Measurements from ENCODE around the gene RNF40. TPM values are rescaled to one million over a fixed set of nuclear protein-coding genes. Genes with fewer than 3 reads are reported as not detected.
A peak's percentile ranks its signal among the peaks of the same experiment; 100 is the strongest.

The RNF40 gene
- total and polyA plus RNA-seq, 4 donors: 25.9 to 55.4 (median 34.1) TPM

GRCh38 chr16:30766206-30766932 lies 4.2 kb downstream of the RNF40 start:
- no peak overlapping the region for H3K4me3 ChIP-seq (ENCODE audit: low read depth in 1 of 3, low read length in 3 of 3)
- H3K4me1 ChIP-seq (ENCODE audit: control insufficient read depth in 4 of 4, insufficient read depth in 4 of 4, low read length in 3 of 4): peaks cover 3 to 24% (median 18%) of the 10 kb centered on the region in 4 donors
- no peak for TF ChIP-seq HNF4G (IDR thresholded peaks at IDR 0.05)
- no peak for TF ChIP-seq GABPA (IDR thresholded peaks at IDR 0.05 in 1 of 2, conservative IDR thresholded peaks at IDR 0.05 in 1 of 2)
- TF ChIP-seq JUND (IDR thresholded peaks at IDR 0.05): no peak
- no peak for TF ChIP-seq SP1 (IDR thresholded peaks at IDR 0.05)
- TF ChIP-seq, protein P1, sequence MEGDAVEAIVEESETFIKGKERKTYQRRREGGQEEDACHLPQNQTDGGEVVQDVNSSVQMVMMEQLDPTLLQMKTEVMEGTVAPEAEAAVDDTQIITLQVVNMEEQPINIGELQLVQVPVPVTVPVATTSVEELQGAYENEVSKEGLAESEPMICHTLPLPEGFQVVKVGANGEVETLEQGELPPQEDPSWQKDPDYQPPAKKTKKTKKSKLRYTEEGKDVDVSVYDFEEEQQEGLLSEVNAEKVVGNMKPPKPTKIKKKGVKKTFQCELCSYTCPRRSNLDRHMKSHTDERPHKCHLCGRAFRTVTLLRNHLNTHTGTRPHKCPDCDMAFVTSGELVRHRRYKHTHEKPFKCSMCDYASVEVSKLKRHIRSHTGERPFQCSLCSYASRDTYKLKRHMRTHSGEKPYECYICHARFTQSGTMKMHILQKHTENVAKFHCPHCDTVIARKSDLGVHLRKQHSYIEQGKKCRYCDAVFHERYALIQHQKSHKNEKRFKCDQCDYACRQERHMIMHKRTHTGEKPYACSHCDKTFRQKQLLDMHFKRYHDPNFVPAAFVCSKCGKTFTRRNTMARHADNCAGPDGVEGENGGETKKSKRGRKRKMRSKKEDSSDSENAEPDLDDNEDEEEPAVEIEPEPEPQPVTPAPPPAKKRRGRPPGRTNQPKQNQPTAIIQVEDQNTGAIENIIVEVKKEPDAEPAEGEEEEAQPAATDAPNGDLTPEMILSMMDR (IDR thresholded peaks at IDR 0.05; ENCODE audit: low read depth, low read length, missing input control): no peak
- no peaks in the 10 kb centered on the region for H3K9me3 ChIP-seq (ENCODE audit: control insufficient read depth in 4 of 4, low read length in 3 of 4)
- H3K9ac ChIP-seq (ENCODE audit: low read depth in 1 of 2, low read length in 2 of 2): no peak overlapping the region
- no peaks in the 10 kb centered on the region for H3K27me3 ChIP-seq (ENCODE audit: control insufficient read depth in 4 of 4, insufficient read depth in 4 of 4, low read length in 3 of 4)
- DNase-seq (ENCODE audit: low spot score): peak; percentile 79
- WGBS: 94% methylated on average over 29 of the region's 29 CpGs
- no peak overlapping the region for H3K27ac ChIP-seq (ENCODE audit: low read depth in 1 of 2, low read length in 2 of 2)
- H3K36me3 ChIP-seq (ENCODE audit: control insufficient read depth in 4 of 4, insufficient read depth in 3 of 4, low read depth in 1 of 4, low read length in 3 of 4): peaks cover 35 to 76% (median 61%) of the 10 kb centered on the region in 4 donors

DNA sequence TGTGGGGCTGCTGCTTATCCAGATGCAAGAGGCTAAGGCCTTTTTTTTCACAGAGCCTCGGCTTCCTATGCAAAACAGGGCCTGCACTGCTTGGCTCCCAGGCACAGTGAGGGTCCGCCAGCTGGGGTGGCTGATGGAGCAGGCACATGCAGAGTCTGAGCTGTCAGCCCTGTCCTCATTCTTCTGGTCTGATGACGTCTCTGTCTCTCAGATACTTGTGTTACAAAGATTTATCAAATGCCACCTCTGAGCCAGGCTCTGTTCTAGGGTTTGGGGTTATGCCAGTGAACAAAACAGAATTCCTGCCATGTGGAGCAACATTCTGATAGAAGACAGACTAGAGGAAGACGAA lies 4.8 kb downstream of the RNF40 start:
- H3K27ac ChIP-seq (ENCODE audit: low read depth in 1 of 2, low read length in 2 of 2): no peak overlapping the region
- H3K4me1 ChIP-seq (ENCODE audit: control insufficient read depth in 4 of 4, insufficient read depth in 4 of 4, low read length in 3 of 4): peaks cover 0 to 19% (median 15%) of the 10 kb centered on the region in 4 donors
- no peak for DNase-seq (ENCODE audit: low spot score)
- H3K9ac ChIP-seq (ENCODE audit: low read depth in 1 of 2, low read length in 2 of 2): no peak overlapping the region
- TF ChIP-seq ATF3 (IDR thresholded peaks at IDR 0.05) (no peak), TAF1 (conservative IDR thresholded peaks at IDR 0.05) (no peak), YY1 (IDR thresholded peaks at IDR 0.05) (no peak), NR2F2 (IDR thresholded peaks at IDR 0.05) (no peak), SP1 (IDR thresholded peaks at IDR 0.05) (no peak), HNF4G (IDR thresholded peaks at IDR 0.05) (no peak)
- WGBS: 90% methylated on average over 4 of the region's 4 CpGs
- peaks cover 39 to 81% (median 64%) of the 10 kb centered on the region in 4 donors for H3K36me3 ChIP-seq (ENCODE audit: control insufficient read depth in 4 of 4, insufficient read depth in 3 of 4, low read depth in 1 of 4, low read length in 3 of 4)
- H3K9me3 ChIP-seq (ENCODE audit: control insufficient read depth in 4 of 4, low read length in 3 of 4): no peaks in the 10 kb centered on the region
- no peaks in the 10 kb centered on the region for H3K27me3 ChIP-seq (ENCODE audit: control insufficient read depth in 4 of 4, insufficient read depth in 4 of 4, low read length in 3 of 4)
- no peak overlapping the region for H3K4me3 ChIP-seq (ENCODE audit: low read depth in 1 of 3, low read length in 3 of 3)

- no peak for DNase-seq (ENCODE audit: low spot score)
- Histone ChIP-seq H3K4me1 (ENCODE audit: control insufficient read depth in 4 of 4, insufficient read depth in 4 of 4, low read length in 3 of 4) (peaks cover 0 to 14% (median 10%) of the 10 kb centered on the region in 4 donors), H3K9ac (ENCODE audit: low read depth in 1 of 2, low read length in 2 of 2) (no peak overlapping the region), H3K27ac (ENCODE audit: low read depth in 1 of 2, low read length in 2 of 2) (no peak overlapping the region), H3K27me3 (ENCODE audit: control insufficient read depth in 4 of 4, insufficient read depth in 4 of 4, low read length in 3 of 4) (no peaks in the 10 kb centered on the region), H3K36me3 (ENCODE audit: control insufficient read depth in 4 of 4, insufficient read depth in 3 of 4, low read depth in 1 of 4, low read length in 3 of 4) (peaks cover 44 to 91% (median 74%) of the 10 kb centered on the region in 4 donors), H3K9me3 (ENCODE audit: control insufficient read depth in 4 of 4, low read length in 3 of 4) (no peaks in the 10 kb centered on the region), H3K4me3 (ENCODE audit: low read depth in 1 of 3, low read length in 3 of 3) (no peak overlapping the region)
- 93% methylated on average over 18 of the region's 18 CpGs for WGBS
- TF ChIP-seq NR2F2 (IDR thresholded peaks at IDR 0.05): no peak
- no peak for TF ChIP-seq HNF4A (conservative IDR thresholded peaks at IDR 0.05)
- no peak for TF ChIP-seq HNF4G (IDR thresholded peaks at IDR 0.05)
- TF ChIP-seq YY1 (IDR thresholded peaks at IDR 0.05): no peak
- TF ChIP-seq ATF3 (IDR thresholded peaks at IDR 0.05): no peak
- TF ChIP-seq JUND (IDR thresholded peaks at IDR 0.05): no peak
- no peak for TF ChIP-seq RXRA (IDR thresholded peaks at IDR 0.05)
- TF ChIP-seq, protein P2, sequence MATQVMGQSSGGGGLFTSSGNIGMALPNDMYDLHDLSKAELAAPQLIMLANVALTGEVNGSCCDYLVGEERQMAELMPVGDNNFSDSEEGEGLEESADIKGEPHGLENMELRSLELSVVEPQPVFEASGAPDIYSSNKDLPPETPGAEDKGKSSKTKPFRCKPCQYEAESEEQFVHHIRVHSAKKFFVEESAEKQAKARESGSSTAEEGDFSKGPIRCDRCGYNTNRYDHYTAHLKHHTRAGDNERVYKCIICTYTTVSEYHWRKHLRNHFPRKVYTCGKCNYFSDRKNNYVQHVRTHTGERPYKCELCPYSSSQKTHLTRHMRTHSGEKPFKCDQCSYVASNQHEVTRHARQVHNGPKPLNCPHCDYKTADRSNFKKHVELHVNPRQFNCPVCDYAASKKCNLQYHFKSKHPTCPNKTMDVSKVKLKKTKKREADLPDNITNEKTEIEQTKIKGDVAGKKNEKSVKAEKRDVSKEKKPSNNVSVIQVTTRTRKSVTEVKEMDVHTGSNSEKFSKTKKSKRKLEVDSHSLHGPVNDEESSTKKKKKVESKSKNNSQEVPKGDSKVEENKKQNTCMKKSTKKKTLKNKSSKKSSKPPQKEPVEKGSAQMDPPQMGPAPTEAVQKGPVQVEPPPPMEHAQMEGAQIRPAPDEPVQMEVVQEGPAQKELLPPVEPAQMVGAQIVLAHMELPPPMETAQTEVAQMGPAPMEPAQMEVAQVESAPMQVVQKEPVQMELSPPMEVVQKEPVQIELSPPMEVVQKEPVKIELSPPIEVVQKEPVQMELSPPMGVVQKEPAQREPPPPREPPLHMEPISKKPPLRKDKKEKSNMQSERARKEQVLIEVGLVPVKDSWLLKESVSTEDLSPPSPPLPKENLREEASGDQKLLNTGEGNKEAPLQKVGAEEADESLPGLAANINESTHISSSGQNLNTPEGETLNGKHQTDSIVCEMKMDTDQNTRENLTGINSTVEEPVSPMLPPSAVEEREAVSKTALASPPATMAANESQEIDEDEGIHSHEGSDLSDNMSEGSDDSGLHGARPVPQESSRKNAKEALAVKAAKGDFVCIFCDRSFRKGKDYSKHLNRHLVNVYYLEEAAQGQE (IDR thresholded peaks at IDR 0.05): no peak
- no peak for TF ChIP-seq EGR1 (IDR thresholded peaks at IDR 0.05; ENCODE audit: low read depth in 2 of 2)
- TF ChIP-seq MAX (IDR thresholded peaks at IDR 0.05): no peak
- no peak for TF ChIP-seq GABPA (IDR thresholded peaks at IDR 0.05 in 1 of 2, conservative IDR thresholded peaks at IDR 0.05 in 1 of 2)
- TF ChIP-seq FOXA2 (IDR thresholded peaks at IDR 0.05): no peak
- no peak for TF ChIP-seq SP1 (IDR thresholded peaks at IDR 0.05)
- TF ChIP-seq TAF1 (conservative IDR thresholded peaks at IDR 0.05): no peak
- TF ChIP-seq, protein P1 (IDR thresholded peaks at IDR 0.05; ENCODE audit: low read depth, low read length, missing input control): no peak
These were observed 5.8 kb downstream of the RNF40 start for GRCh38 chr16:30767767-30768465.
